Measurements from ENCODE around the gene MDK. TPM values are rescaled to one million over a fixed set of nuclear protein-coding genes. Genes with fewer than 3 reads are reported as not detected.

MDK gene
- total RNA-seq, 1 experiment from 2014 or later = 0.49 TPM

GRCh38 chr11:46388619-46389449 lies 7.4 kb downstream of the MDK start:
- ChIA-PET CTCF (interaction anchor here (0.6 to 4.1 kb wide), 45 partner anchors 10 to 459 kb away, joined by 3 to 24 read pairs (median 4); partner anchors contain the start of genes ATG13 and HARBI1), POLR2A (interaction anchor here (0.7 to 1.2 kb wide), 3 partner anchors 147 to 270 kb away, joined by 3 to 4 read pairs (median 3); no protein-coding TSS in a partner anchor)
- no peak for DNase-seq (ENCODE audit: unreplicated experiment)
- Mint-ChIP-seq H3K9me3 (ENCODE audit: unreplicated experiment) (no peaks in the 10 kb centered on the region), H3K36me3 (ENCODE audit: insufficient read depth, unreplicated experiment) (no peaks in the 10 kb centered on the region), H3K4me1 (ENCODE audit: insufficient read depth, unreplicated experiment) (peaks cover 11% of the 10 kb centered on the region), H3K27me3 (ENCODE audit: insufficient read depth, unreplicated experiment) (peaks cover 40% of the 10 kb centered on the region), H3K27ac (ENCODE audit: low read depth, unreplicated experiment) (no peak overlapping the region), H3K4me3 (ENCODE audit: unreplicated experiment) (peak overlapping the region; percentile 69)
- no TSS peak for BruUV-seq (replicated peaks)
- intact Hi-C loops (cut with micrococcal nuclease) = loop anchor here (1.0 to 2.0 kb wide), 3 partner anchors 140 to 228 kb away; partner anchors contain the start of genes ATG13 and HARBI1
- no peak for TF ChIP-seq CTCF (IDR thresholded peaks at IDR 0.05; ENCODE audit: unreplicated experiment)

GRCh38 chr11:46389450-46390330 lies 8.2 kb downstream of the MDK start:
- ChIA-PET CTCF (interaction anchor here (0.6 to 4.1 kb wide), 44 partner anchors 9 to 796 kb away, joined by 3 to 24 read pairs (median 4); no protein-coding TSS in a partner anchor), POLR2A (interaction anchor here (0.7 kb wide), 2 partner anchors 108 to 222 kb away, joined by 3 read pairs; no protein-coding TSS in a partner anchor)
- BruUV-seq (replicated peaks) = no TSS peak
- intact Hi-C loops (cut with micrococcal nuclease) = loop anchor here (1.0 to 2.0 kb wide), 3 partner anchors 139 to 228 kb away; partner anchors contain the start of genes ATG13 and HARBI1
- Mint-ChIP-seq H3K4me1 (ENCODE audit: insufficient read depth, unreplicated experiment) (peaks cover 11% of the 10 kb centered on the region), H3K36me3 (ENCODE audit: insufficient read depth, unreplicated experiment) (no peaks in the 10 kb centered on the region), H3K9me3 (ENCODE audit: unreplicated experiment) (no peaks in the 10 kb centered on the region), H3K27me3 (ENCODE audit: insufficient read depth, unreplicated experiment) (peaks cover 40% of the 10 kb centered on the region), H3K4me3 (ENCODE audit: unreplicated experiment) (peak overlapping the region; percentile 69), H3K27ac (ENCODE audit: low read depth, unreplicated experiment) (no peak overlapping the region)
- peak; percentile 88 for TF ChIP-seq CTCF (IDR thresholded peaks at IDR 0.05; ENCODE audit: unreplicated experiment)
- peak; percentile 70 for DNase-seq (ENCODE audit: unreplicated experiment)

- intact Hi-C loops (cut with micrococcal nuclease) = no loop called here
- TF ChIP-seq CTCF (IDR thresholded peaks at IDR 0.05; ENCODE audit: unreplicated experiment) = no peak
- no peaks in the 10 kb centered on the region for H3K9me3 Mint-ChIP-seq (ENCODE audit: unreplicated experiment)
- POLR2A ChIA-PET = interaction anchor here (0.7 kb wide), 1 partner anchor 107 kb away, joined by 3 read pairs; no protein-coding TSS in a partner anchor
- BruUV-seq (replicated peaks) = no TSS peak
- CTCF ChIA-PET = interaction anchor here (0.6 to 4.1 kb wide), 18 partner anchors 8 to 228 kb away, joined by 3 to 24 read pairs (median 4); no protein-coding TSS in a partner anchor
- H3K27me3 Mint-ChIP-seq (ENCODE audit: insufficient read depth, unreplicated experiment) = peaks cover 40% of the 10 kb centered on the region
- DNase-seq (ENCODE audit: unreplicated experiment) = no peak
- H3K36me3 Mint-ChIP-seq (ENCODE audit: insufficient read depth, unreplicated experiment) = no peaks in the 10 kb centered on the region
- peak overlapping the region; percentile 69 for H3K4me3 Mint-ChIP-seq (ENCODE audit: unreplicated experiment)
- H3K4me1 Mint-ChIP-seq (ENCODE audit: insufficient read depth, unreplicated experiment) = peaks cover 11% of the 10 kb centered on the region
- H3K27ac Mint-ChIP-seq (ENCODE audit: low read depth, unreplicated experiment) = no peak overlapping the region
Measured at GRCh38 chr11:46390331-46391171, 9.1 kb downstream of the MDK start.
